CD4-positive, alpha-beta T cell (primary cell): ENCODE measurements around the gene KCNJ10. TPM values are rescaled to one million over a fixed set of nuclear protein-coding genes. Genes with fewer than 3 reads are reported as not detected.

Source experiments
- ATAC-seq: fragments of 200-7000 bp; cut with Tn5 transposase; one replicate; pipeline ENCODE4 v1.10.0; 2022; ENCODE audit warnings: mild to moderate bottlenecking; ENCODE audit not compliant: poor library complexity
- CTCF ChIA-PET: fragments of 350-600 bp; sonication (Branson Sonifier 250); formaldehyde crosslinking; loops from one replicate; lab custom pipeline; 2021; ENCODE audit warnings: antibody characterized with exemption, inconsistent platforms; lab: Charles Lee
- POLR2A ChIA-PET: fragments of 350-600 bp; sonication (Branson Sonifier 250); formaldehyde crosslinking; loops from one replicate; lab custom pipeline; 2021; ENCODE audit warnings: antibody characterized with exemption, inconsistent platforms; lab: Charles Lee
- DNase-seq, 14 experiments: peaks; one replicate each; pipeline ENCODE4 v3.0.0-alpha.2; 2013 to 2020; ENCODE audit warnings: mixed read lengths in 2 of 14
- H3K27ac ChIP-seq, 2 donors: one replicate each; pipeline versions ENCODE4 v1.5.1 to v1.7.0; 2013; ENCODE audit warnings: low read length in 2 of 2, low read depth in 1 of 2, mild to moderate bottlenecking in 1 of 2
- H3K27me3 ChIP-seq, 2 experiments: 1 replicate in 1 of 2; 2 replicates in 1 of 2; pipeline versions ENCODE4 v1.6.1 to v1.7.0; 2013; ENCODE audit warnings: low read length in 2 of 2, control low read depth in 1 of 2, mild to moderate bottlenecking in 1 of 2, moderate library complexity in 1 of 2; ENCODE audit not compliant: insufficient read depth in 2 of 2, control insufficient read depth in 1 of 2
- H3K36me3 ChIP-seq: one replicate; pipeline ENCODE4 v1.6.1; 2013; ENCODE audit warnings: low read length, control low read depth; ENCODE audit not compliant: insufficient read depth
- H3K4me1 ChIP-seq: one replicate; pipeline ENCODE4 v1.6.1; 2013; ENCODE audit warnings: low read length, control low read depth; ENCODE audit not compliant: insufficient read depth
- H3K4me3 ChIP-seq: one replicate; pipeline ENCODE4 v1.5.1; 2013; ENCODE audit warnings: mild to moderate bottlenecking, low read length, moderate library complexity
- H3K9me3 ChIP-seq, 2 experiments: 1 replicate in 1 of 2; 2 replicates in 1 of 2; pipeline versions ENCODE4 v1.6.1 to v1.7.0; 2013; ENCODE audit warnings: low read length in 2 of 2, mild to moderate bottlenecking in 2 of 2, control low read depth in 1 of 2, moderate library complexity in 1 of 2; ENCODE audit not compliant: control insufficient read depth in 1 of 2, insufficient read depth in 1 of 2
- H3K27ac Mint-ChIP-seq: one replicate; pipeline ENCODE4 v1.8.0; 2020; ENCODE audit warnings: mixed read lengths
- H3K27me3 Mint-ChIP-seq: one replicate; pipeline ENCODE4 v1.8.0; 2021; ENCODE audit warnings: mixed read lengths
- H3K36me3 Mint-ChIP-seq: one replicate; pipeline ENCODE4 v1.8.0; 2021; ENCODE audit warnings: low read depth, mixed read lengths
- H3K4me1 Mint-ChIP-seq: one replicate; pipeline ENCODE4 v1.8.0; 2021; ENCODE audit warnings: low read depth, mixed read lengths
- H3K4me3 Mint-ChIP-seq: one replicate; pipeline ENCODE4 v1.8.0; 2020; ENCODE audit warnings: mild to moderate bottlenecking, mixed read lengths
- H3K9me3 Mint-ChIP-seq: one replicate; pipeline ENCODE4 v1.8.0; 2020; ENCODE audit warnings: mixed read lengths
- intact Hi-C, 2 experiments: fragments of 100-400 bp; cut with DNase I in 1 of 2; cut with micrococcal nuclease in 1 of 2; formaldehyde crosslinking; loops; one replicate each; pipeline versions ENCODE4 v1.15.1 to v1.9.0; 2023 to 2025; cut with DNase I, micrococcal nuclease
- total RNA-seq, 174 experiments: library from RNA in 2 of 174; stranded (reverse) in 2 of 174; gene quantifications; one replicate each; pipeline ENCODE4 v1.2.3 and lab custom pipeline; 2021 to 2026
- TF ChIP-seq, protein P1 (sequence below): fragments of 200-600 bp; IDR thresholded peaks from one replicate; pipeline ENCODE4 v1.8.0; 2022; ENCODE audit warnings: antibody characterized with exemption, mild to moderate bottlenecking

The KCNJ10 gene
- total RNA-seq, 2 experiments from 2014 or later, result not detected

DNA sequence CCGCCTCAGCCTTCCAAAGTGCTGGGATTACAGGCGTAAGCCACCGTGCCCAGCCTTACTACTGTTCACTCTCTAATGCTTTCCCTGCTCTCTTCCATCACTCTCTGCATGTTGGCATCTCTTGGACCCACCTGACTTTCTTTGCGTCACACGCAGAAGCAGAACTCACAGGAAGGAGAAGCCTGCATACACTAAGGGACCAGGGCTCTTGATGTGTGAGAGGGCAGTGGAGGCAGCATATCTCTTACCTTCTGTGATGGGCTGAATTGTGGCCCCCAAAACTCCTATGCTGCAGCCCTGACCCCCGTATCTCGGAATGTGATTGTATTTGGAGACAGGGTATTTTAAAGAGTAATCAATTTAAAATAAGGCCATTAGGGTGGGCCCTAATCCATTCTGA, 89.2 kb downstream of the KCNJ10 start:
- intact Hi-C loops, result no loop called here
- Histone ChIP-seq H3K27me3 (peaks cover 14 to 20% of the 10 kb centered on the region in 2 experiments), H3K27ac (no peak overlapping the region), H3K4me3 (no peak overlapping the region), H3K36me3 (no peaks in the 10 kb centered on the region), H3K4me1 (no peaks in the 10 kb centered on the region), H3K9me3 (no peaks in the 10 kb centered on the region)
- Mint-ChIP-seq H3K36me3 (no peaks in the 10 kb centered on the region), H3K27ac (no peak overlapping the region), H3K4me3 (no peak overlapping the region), H3K9me3 (no peaks in the 10 kb centered on the region), H3K4me1 (no peaks in the 10 kb centered on the region), H3K27me3 (peaks cover 60% of the 10 kb centered on the region)
- ChIA-PET POLR2A (no interaction called here), CTCF (no interaction called here)
- DNase-seq, result no peak
- no peak for ATAC-seq
- TF ChIP-seq, protein P1, sequence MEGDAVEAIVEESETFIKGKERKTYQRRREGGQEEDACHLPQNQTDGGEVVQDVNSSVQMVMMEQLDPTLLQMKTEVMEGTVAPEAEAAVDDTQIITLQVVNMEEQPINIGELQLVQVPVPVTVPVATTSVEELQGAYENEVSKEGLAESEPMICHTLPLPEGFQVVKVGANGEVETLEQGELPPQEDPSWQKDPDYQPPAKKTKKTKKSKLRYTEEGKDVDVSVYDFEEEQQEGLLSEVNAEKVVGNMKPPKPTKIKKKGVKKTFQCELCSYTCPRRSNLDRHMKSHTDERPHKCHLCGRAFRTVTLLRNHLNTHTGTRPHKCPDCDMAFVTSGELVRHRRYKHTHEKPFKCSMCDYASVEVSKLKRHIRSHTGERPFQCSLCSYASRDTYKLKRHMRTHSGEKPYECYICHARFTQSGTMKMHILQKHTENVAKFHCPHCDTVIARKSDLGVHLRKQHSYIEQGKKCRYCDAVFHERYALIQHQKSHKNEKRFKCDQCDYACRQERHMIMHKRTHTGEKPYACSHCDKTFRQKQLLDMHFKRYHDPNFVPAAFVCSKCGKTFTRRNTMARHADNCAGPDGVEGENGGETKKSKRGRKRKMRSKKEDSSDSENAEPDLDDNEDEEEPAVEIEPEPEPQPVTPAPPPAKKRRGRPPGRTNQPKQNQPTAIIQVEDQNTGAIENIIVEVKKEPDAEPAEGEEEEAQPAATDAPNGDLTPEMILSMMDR, result no peak

DNA sequence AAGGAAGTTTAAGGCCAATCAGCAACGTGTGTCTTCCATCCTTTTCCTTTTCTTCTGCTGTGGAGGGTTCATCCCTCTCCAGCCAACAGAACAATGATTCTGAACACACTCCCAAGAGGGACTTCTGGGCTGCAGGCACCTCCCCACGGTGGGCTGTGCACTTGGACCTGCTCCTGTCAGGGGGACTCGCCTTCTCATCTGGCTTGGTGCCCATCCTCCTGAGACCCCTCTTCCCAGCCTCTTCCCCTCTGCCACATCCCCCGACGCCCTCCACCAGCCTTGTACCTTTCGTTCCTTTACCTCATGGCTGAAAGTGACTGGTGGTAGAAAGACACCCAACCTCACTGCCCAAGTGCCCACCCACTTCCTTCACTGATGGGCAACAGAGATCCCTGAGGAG, 89.9 kb downstream of the KCNJ10 start:
- intact Hi-C loops, result no loop called here
- ATAC-seq, result no peak
- CTCF ChIA-PET, result no interaction called here

DNA sequence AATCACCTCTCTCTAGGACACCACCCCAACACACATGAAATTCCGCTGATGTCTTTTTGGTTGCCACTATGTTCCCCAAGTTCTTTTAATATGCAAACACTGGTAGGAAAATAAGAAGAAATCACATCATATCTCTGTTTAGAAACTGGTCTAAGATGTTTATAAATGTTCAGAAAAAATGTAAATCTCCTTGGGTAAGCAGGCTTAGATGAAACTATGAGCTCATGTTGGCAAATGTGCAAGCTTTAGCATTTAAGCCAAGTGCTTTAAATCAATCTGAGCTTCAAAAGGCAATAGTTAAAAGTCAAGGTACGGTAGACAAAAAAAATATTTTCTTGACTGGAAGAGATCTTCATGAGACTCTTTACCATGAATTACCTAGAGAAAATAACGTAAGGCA, 90.7 kb downstream of the KCNJ10 start:
- Mint-ChIP-seq H3K27me3 (peaks cover 48% of the 10 kb centered on the region), H3K9me3 (no peaks in the 10 kb centered on the region), H3K27ac (no peak overlapping the region), H3K4me3 (no peak overlapping the region), H3K36me3 (no peaks in the 10 kb centered on the region), H3K4me1 (no peaks in the 10 kb centered on the region)
- ChIA-PET CTCF (no interaction called here), POLR2A (interaction anchor here (0.6 kb wide), 1 partner anchor 295 kb away, joined by 4 read pairs; no protein-coding TSS in a partner anchor)
- Histone ChIP-seq H3K4me3 (no peak overlapping the region), H3K9me3 (no peaks in the 10 kb centered on the region), H3K36me3 (no peaks in the 10 kb centered on the region), H3K4me1 (no peaks in the 10 kb centered on the region), H3K27ac (no peak overlapping the region), H3K27me3 (peaks cover 17 to 28% of the 10 kb centered on the region in 2 experiments)
- TF ChIP-seq, protein P1, result no peak
- intact Hi-C loops, result no loop called here
- ATAC-seq (no peak), DNase-seq (no peak)

More for the DNA sequence above, 89.9 kb downstream of the KCNJ10 start:
- peaks cover 17 to 20% of the 10 kb centered on the region in 2 experiments for H3K27me3 ChIP-seq
- H3K4me3 Mint-ChIP-seq, result no peak overlapping the region
- no peaks in the 10 kb centered on the region for H3K4me1 ChIP-seq
- no peaks in the 10 kb centered on the region for H3K36me3 ChIP-seq
- no peak overlapping the region for H3K27ac Mint-ChIP-seq
- H3K9me3 Mint-ChIP-seq, result no peaks in the 10 kb centered on the region
- TF ChIP-seq, protein P1, result no peak
- H3K27ac ChIP-seq, result no peak overlapping the region
- POLR2A ChIA-PET, result no interaction called here
- no peaks in the 10 kb centered on the region for H3K4me1 Mint-ChIP-seq
- H3K9me3 ChIP-seq, result no peaks in the 10 kb centered on the region
- no peaks in the 10 kb centered on the region for H3K36me3 Mint-ChIP-seq
- H3K27me3 Mint-ChIP-seq, result peaks cover 53% of the 10 kb centered on the region
- no peak for DNase-seq
- H3K4me3 ChIP-seq, result no peak overlapping the region
